HG03520 (cell line): ENCODE results near the gene RANBP3.
"Not testable (repeated sequence)": the region's sequence is repeated elsewhere in the genome, so short reads cannot be mapped to it uniquely, and the experiment has no call there.

Source experiments
- ATAC-seq: cut with Tn5 transposase; IDR thresholded peaks from one replicate; pipeline ENCODE4 v1.9.1; 2021; ENCODE audit warnings: mild to moderate bottlenecking, moderate library complexity; ENCODE audit not compliant: unreplicated experiment

Gene RANBP3

GRCh38 chr19:5987077-5987818 lies 9.3 kb upstream of the RANBP3 start:
- ATAC-seq: no peak

- ATAC-seq: not testable (repeated sequence)
Observed at GRCh38 chr19:5985837-5986236, 7.9 kb upstream of the RANBP3 start.

- ATAC-seq: no peak
Observed at GRCh38 chr19:5985098-5985783, 7.3 kb upstream of the RANBP3 start.

- ATAC-seq: no peak
Observed at GRCh38 chr19:5984600-5984999, 6.7 kb upstream of the RANBP3 start.

- ATAC-seq: no peak
Observed at GRCh38 chr19:5983367-5983955, 5.5 kb upstream of the RANBP3 start.

- no peak for ATAC-seq
Observed at GRCh38 chr19:5978606-5979552, 939 bp upstream of the RANBP3 start.

- ATAC-seq: no peak
Observed at GRCh38 chr19:5977222-5977784, 637 bp downstream of the RANBP3 start.

- no peak for ATAC-seq
Observed at GRCh38 chr19:5976768-5977167, 1.2 kb downstream of the RANBP3 start.

- no peak for ATAC-seq
Observed at GRCh38 chr19:5975388-5975728, 2.6 kb downstream of the RANBP3 start.

- no peak for ATAC-seq
Observed at GRCh38 chr19:5974721-5975387, 3.1 kb downstream of the RANBP3 start.

GRCh38 chr19:5973867-5974635 lies 3.9 kb downstream of the RANBP3 start:
- no peak for ATAC-seq

- no peak for ATAC-seq
Observed at GRCh38 chr19:5973376-5973775, 4.6 kb downstream of the RANBP3 start.

GRCh38 chr19:5972355-5972731 lies 5.6 kb downstream of the RANBP3 start:
- no peak for ATAC-seq

- no peak for ATAC-seq
Observed at GRCh38 chr19:5971714-5972354, 6.1 kb downstream of the RANBP3 start.

GRCh38 chr19:5969476-5969875 lies 8.5 kb downstream of the RANBP3 start:
- no peak for ATAC-seq

- no peak for ATAC-seq
Observed at GRCh38 chr19:5968431-5969373, 9.2 kb downstream of the RANBP3 start.

- no peak for ATAC-seq
Observed at GRCh38 chr19:5967994-5968430, 9.9 kb downstream of the RANBP3 start.

- ATAC-seq: no peak
Observed at GRCh38 chr19:5967571-5967970, 10.4 kb downstream of the RANBP3 start.
